ENCODE results near the gene TRPM8.

The TRPM8 gene

GRCh38 chr2:234005126-234005525 lies 88.0 kb downstream of the TRPM8 start:
- ATAC-seq (ENCODE audit: insufficient read depth, low read depth): no peak
- H3K9ac ChIP-seq (ENCODE audit: low read depth, low read length): no peak overlapping the region
- H3K4me2 ChIP-seq (ENCODE audit: insufficient read depth, low read length): no peak overlapping the region
- H3K36me3 ChIP-seq (ENCODE audit: insufficient read depth, low read length): no peaks in the 10 kb centered on the region
- H3K4me3 ChIP-seq (ENCODE audit: low read depth in 1 of 2, low read length in 2 of 2): no peak overlapping the region
- H3K9me3 ChIP-seq (ENCODE audit: insufficient read depth, low read length, severe bottlenecking): no peaks in the 10 kb centered on the region
- no peak for DNase-seq
- no peak overlapping the region for H2AFZ ChIP-seq (ENCODE audit: low read depth, low read length)
- H3K4me1 ChIP-seq (ENCODE audit: insufficient read depth, low read length): no peaks in the 10 kb centered on the region
- peaks cover 46% of the 10 kb centered on the region for H3K27me3 ChIP-seq (ENCODE audit: insufficient read depth, low read length, poor library complexity)
- TF ChIP-seq EZH2 (IDR thresholded peaks at IDR 0.05; ENCODE audit: borderline replicate concordance, low read depth, low read length, severe bottlenecking) (no peak), CTCF (IDR thresholded peaks at IDR 0.05; ENCODE audit: borderline replicate concordance, extremely low read depth, low read length, poor library complexity, severe bottlenecking) (no peak)
- no peaks in the 10 kb centered on the region for H4K20me1 ChIP-seq (ENCODE audit: insufficient read depth, low read length)
- no peak overlapping the region for H3K27ac ChIP-seq (ENCODE audit: low read length)
- no peaks in the 10 kb centered on the region for H3K79me2 ChIP-seq (ENCODE audit: insufficient read depth, low read length)

GRCh38 chr2:234006501-234006900 lies 89.3 kb downstream of the TRPM8 start:
- Histone ChIP-seq H3K9me3 (ENCODE audit: insufficient read depth, low read length, severe bottlenecking) (no peaks in the 10 kb centered on the region), H3K4me1 (ENCODE audit: insufficient read depth, low read length) (no peaks in the 10 kb centered on the region), H4K20me1 (ENCODE audit: insufficient read depth, low read length) (no peaks in the 10 kb centered on the region), H2AFZ (ENCODE audit: low read depth, low read length) (no peak overlapping the region), H3K27ac (ENCODE audit: low read length) (no peak overlapping the region), H3K79me2 (ENCODE audit: insufficient read depth, low read length) (no peaks in the 10 kb centered on the region), H3K4me3 (ENCODE audit: low read depth in 1 of 2, low read length in 2 of 2) (no peak overlapping the region), H3K9ac (ENCODE audit: low read depth, low read length) (no peak overlapping the region), H3K36me3 (ENCODE audit: insufficient read depth, low read length) (no peaks in the 10 kb centered on the region), H3K27me3 (ENCODE audit: insufficient read depth, low read length, poor library complexity) (peaks cover 51% of the 10 kb centered on the region), H3K4me2 (ENCODE audit: insufficient read depth, low read length) (no peak overlapping the region)
- TF ChIP-seq EZH2 (IDR thresholded peaks at IDR 0.05; ENCODE audit: borderline replicate concordance, low read depth, low read length, severe bottlenecking): no peak
- TF ChIP-seq CTCF (IDR thresholded peaks at IDR 0.05; ENCODE audit: borderline replicate concordance, extremely low read depth, low read length, poor library complexity, severe bottlenecking): no peak
- no peak for DNase-seq
- no peak for ATAC-seq (ENCODE audit: insufficient read depth, low read depth)

- Histone ChIP-seq H3K27me3 (ENCODE audit: insufficient read depth, low read length, poor library complexity) (peaks cover 13% of the 10 kb centered on the region), H2AFZ (ENCODE audit: low read depth, low read length) (no peak overlapping the region), H3K4me1 (ENCODE audit: insufficient read depth, low read length) (no peaks in the 10 kb centered on the region), H3K4me3 (ENCODE audit: low read depth in 1 of 2, low read length in 2 of 2) (no peak overlapping the region), H3K27ac (ENCODE audit: low read length) (no peak overlapping the region), H4K20me1 (ENCODE audit: insufficient read depth, low read length) (no peaks in the 10 kb centered on the region), H3K4me2 (ENCODE audit: insufficient read depth, low read length) (no peak overlapping the region), H3K36me3 (ENCODE audit: insufficient read depth, low read length) (no peaks in the 10 kb centered on the region), H3K79me2 (ENCODE audit: insufficient read depth, low read length) (no peaks in the 10 kb centered on the region), H3K9me3 (ENCODE audit: insufficient read depth, low read length, severe bottlenecking) (no peaks in the 10 kb centered on the region), H3K9ac (ENCODE audit: low read depth, low read length) (no peak overlapping the region)
- ATAC-seq (ENCODE audit: insufficient read depth, low read depth): no peak
- DNase-seq: no peak
- no peak for TF ChIP-seq CTCF (IDR thresholded peaks at IDR 0.05; ENCODE audit: borderline replicate concordance, extremely low read depth, low read length, poor library complexity, severe bottlenecking)
Measured at GRCh38 chr2:234014427-234014826, 97.3 kb downstream of the TRPM8 start.

- Histone ChIP-seq H3K4me3 (ENCODE audit: low read depth in 1 of 2, low read length in 2 of 2) (no peak overlapping the region), H3K9ac (ENCODE audit: low read depth, low read length) (no peak overlapping the region), H3K27ac (ENCODE audit: low read length) (no peak overlapping the region), H3K79me2 (ENCODE audit: insufficient read depth, low read length) (no peaks in the 10 kb centered on the region), H3K4me1 (ENCODE audit: insufficient read depth, low read length) (no peaks in the 10 kb centered on the region), H3K27me3 (ENCODE audit: insufficient read depth, low read length, poor library complexity) (peaks cover 11% of the 10 kb centered on the region), H3K4me2 (ENCODE audit: insufficient read depth, low read length) (no peak overlapping the region), H4K20me1 (ENCODE audit: insufficient read depth, low read length) (no peaks in the 10 kb centered on the region), H2AFZ (ENCODE audit: low read depth, low read length) (no peak overlapping the region), H3K9me3 (ENCODE audit: insufficient read depth, low read length, severe bottlenecking) (no peaks in the 10 kb centered on the region), H3K36me3 (ENCODE audit: insufficient read depth, low read length) (no peaks in the 10 kb centered on the region)
- no peak for ATAC-seq (ENCODE audit: insufficient read depth, low read depth)
- no peak for DNase-seq
- no peak for TF ChIP-seq EZH2 (IDR thresholded peaks at IDR 0.05; ENCODE audit: borderline replicate concordance, low read depth, low read length, severe bottlenecking)
- TF ChIP-seq CTCF (IDR thresholded peaks at IDR 0.05; ENCODE audit: borderline replicate concordance, extremely low read depth, low read length, poor library complexity, severe bottlenecking): no peak
Measured at GRCh38 chr2:234015861-234016260, 98.7 kb downstream of the TRPM8 start.

Data from DND-41 (cell line).